Tibial artery (tissue), 4 donors: ENCODE results near the gene C14orf180.

Experiments
- DNase-seq, 2 donors: peaks; one replicate each; pipeline ENCODE4 v3.0.0-alpha.2; 2019
- H3K27ac ChIP-seq, 2 donors: fragments of 200-600 bp; sonication (generic) in 1 of 2; 1 replicate in 1 of 2; 2 replicates in 1 of 2; pipeline ENCODE4 v1.5.1; 2018 to 2019; ENCODE audit warnings: mild to moderate bottlenecking in 1 of 2
- H3K27me3 ChIP-seq, 2 donors: fragments of 200-600 bp; sonication (generic) in 1 of 2; one replicate each; pipeline versions ENCODE4 v1.5.1 to v1.6.0; 2016 to 2019
- H3K36me3 ChIP-seq, 3 donors: fragments of 200-600 bp; sonication (generic) in 2 of 3; one replicate each; pipeline ENCODE4 v1.5.1; 2016 to 2019; ENCODE audit warnings: mild to moderate bottlenecking in 2 of 3
- H3K4me1 ChIP-seq, 4 donors: fragments of 200-600 bp; sonication (generic) in 2 of 4; 1 replicate in 3 of 4; 2 replicates in 1 of 4; pipeline ENCODE4 v1.5.1; 2016 to 2019
- H3K4me3 ChIP-seq, 2 donors: fragments of 200-600 bp; sonication (generic) in 1 of 2; 1 replicate in 1 of 2; 2 replicates in 1 of 2; pipeline ENCODE4 v1.5.1; 2018 to 2019; ENCODE audit warnings: mild to moderate bottlenecking in 2 of 2
- H3K9me3 ChIP-seq, 3 donors: fragments of 200-600 bp; sonication (generic) in 1 of 3; one replicate each; pipeline ENCODE4 v1.5.1; 2016 to 2019
- intact Hi-C: fragments of 100-400 bp; cut with DNase I; formaldehyde crosslinking; loops from one replicate; pipeline ENCODE4 v1.15.0; 2023; ENCODE audit warnings: low total_unique reads
- TF ChIP-seq, protein P1 (sequence below), 2 experiments: fragments of 200-600 bp in 1 of 2; fragments of 450-650 bp in 1 of 2; IDR thresholded peaks; one replicate each; pipeline ENCODE4 v1.5.1; 2017 to 2019; ENCODE audit warnings: antibody characterized with exemption in 2 of 2, mild to moderate bottlenecking in 1 of 2, moderate library complexity in 1 of 2

C14orf180 gene

GRCh38 chr14:104592785-104593184, 13.2 kb downstream of the C14orf180 start:
- H3K27me3 ChIP-seq, result peaks cover 0 to 48% of the 10 kb centered on the region in 2 donors
- no peak overlapping the region for H3K4me3 ChIP-seq
- intact Hi-C loops, result no loop called here
- TF ChIP-seq, protein P1, sequence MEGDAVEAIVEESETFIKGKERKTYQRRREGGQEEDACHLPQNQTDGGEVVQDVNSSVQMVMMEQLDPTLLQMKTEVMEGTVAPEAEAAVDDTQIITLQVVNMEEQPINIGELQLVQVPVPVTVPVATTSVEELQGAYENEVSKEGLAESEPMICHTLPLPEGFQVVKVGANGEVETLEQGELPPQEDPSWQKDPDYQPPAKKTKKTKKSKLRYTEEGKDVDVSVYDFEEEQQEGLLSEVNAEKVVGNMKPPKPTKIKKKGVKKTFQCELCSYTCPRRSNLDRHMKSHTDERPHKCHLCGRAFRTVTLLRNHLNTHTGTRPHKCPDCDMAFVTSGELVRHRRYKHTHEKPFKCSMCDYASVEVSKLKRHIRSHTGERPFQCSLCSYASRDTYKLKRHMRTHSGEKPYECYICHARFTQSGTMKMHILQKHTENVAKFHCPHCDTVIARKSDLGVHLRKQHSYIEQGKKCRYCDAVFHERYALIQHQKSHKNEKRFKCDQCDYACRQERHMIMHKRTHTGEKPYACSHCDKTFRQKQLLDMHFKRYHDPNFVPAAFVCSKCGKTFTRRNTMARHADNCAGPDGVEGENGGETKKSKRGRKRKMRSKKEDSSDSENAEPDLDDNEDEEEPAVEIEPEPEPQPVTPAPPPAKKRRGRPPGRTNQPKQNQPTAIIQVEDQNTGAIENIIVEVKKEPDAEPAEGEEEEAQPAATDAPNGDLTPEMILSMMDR (IDR thresholded peaks at IDR 0.05), result no peak
- no peaks in the 10 kb centered on the region for H3K9me3 ChIP-seq
- H3K27ac ChIP-seq, result no peak overlapping the region
- H3K36me3 ChIP-seq, result no peaks in the 10 kb centered on the region
- H3K4me1 ChIP-seq, result no peaks in the 10 kb centered on the region
- DNase-seq, result no peak

DNA sequence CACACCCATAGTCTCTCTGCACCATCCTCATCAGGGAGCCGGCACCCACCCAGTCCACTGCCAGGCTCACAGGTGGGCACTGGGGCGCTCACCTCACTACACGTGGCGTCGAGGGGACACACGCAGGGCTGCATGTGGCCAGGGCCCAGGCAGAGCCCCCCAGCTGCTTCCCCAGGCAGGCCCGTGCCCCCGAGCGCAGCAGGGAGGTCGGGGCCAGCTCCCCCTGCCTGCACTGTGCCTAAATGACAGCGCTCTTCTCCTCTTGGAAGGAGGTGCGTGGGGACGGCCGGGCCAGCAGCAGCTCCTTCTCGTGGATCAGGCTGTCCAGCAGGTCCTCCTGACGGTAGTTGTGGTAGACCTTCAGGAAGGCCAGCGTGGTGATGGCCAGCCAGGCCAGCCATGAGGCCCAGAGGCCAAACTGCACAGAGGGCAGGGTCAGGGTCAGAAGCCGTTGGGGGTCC, 13.7 kb downstream of the C14orf180 start:
- TF ChIP-seq, protein P1 (IDR thresholded peaks at IDR 0.05), result no peak
- Histone ChIP-seq H3K9me3 (no peaks in the 10 kb centered on the region), H3K4me3 (no peak overlapping the region), H3K27ac (no peak overlapping the region), H3K4me1 (no peaks in the 10 kb centered on the region), H3K36me3 (no peaks in the 10 kb centered on the region), H3K27me3 (peaks cover 0 to 53% of the 10 kb centered on the region in 2 donors)
- no peak for DNase-seq
- intact Hi-C loops, result no loop called here

DNA sequence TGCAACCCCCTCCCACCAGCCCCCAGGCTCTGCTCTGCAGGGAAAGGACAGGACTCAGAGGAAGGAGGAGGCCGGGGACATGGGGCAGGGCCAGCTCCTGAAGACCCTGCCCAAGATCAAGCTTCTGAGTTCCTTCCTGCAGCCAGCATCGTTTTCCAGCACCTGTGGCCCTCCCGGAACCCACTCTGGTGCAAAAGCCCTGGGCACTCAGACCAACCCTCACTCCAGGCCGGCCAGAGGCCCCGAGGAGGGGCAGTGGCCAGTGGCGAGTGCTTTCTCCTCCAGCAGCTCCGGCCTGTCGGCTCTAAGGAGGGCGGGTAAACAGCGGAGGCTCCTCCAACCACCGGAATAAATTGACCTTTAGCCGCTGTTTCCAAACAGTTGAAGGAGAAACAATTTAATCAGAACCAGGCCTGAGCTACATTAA, 14.2 kb downstream of the C14orf180 start:
- Histone ChIP-seq H3K27ac (no peak overlapping the region), H3K4me1 (no peaks in the 10 kb centered on the region), H3K27me3 (peaks cover 0 to 57% of the 10 kb centered on the region in 2 donors), H3K4me3 (no peak overlapping the region), H3K9me3 (no peaks in the 10 kb centered on the region), H3K36me3 (no peaks in the 10 kb centered on the region)
- TF ChIP-seq, protein P1 (IDR thresholded peaks at IDR 0.05), result no peak
- DNase-seq, result no peak
- intact Hi-C loops, result no loop called here

- Histone ChIP-seq H3K4me3 (no peak overlapping the region), H3K27me3 (peaks cover 0 to 64% of the 10 kb centered on the region in 2 donors), H3K4me1 (no peaks in the 10 kb centered on the region), H3K36me3 (no peaks in the 10 kb centered on the region), H3K27ac (no peak overlapping the region), H3K9me3 (no peaks in the 10 kb centered on the region)
- TF ChIP-seq, protein P1 (IDR thresholded peaks at IDR 0.05), result no peak
- no peak for DNase-seq
- intact Hi-C loops, result no loop called here
Measured at GRCh38 chr14:104594310-104595046, 14.9 kb downstream of the C14orf180 start.

DNA sequence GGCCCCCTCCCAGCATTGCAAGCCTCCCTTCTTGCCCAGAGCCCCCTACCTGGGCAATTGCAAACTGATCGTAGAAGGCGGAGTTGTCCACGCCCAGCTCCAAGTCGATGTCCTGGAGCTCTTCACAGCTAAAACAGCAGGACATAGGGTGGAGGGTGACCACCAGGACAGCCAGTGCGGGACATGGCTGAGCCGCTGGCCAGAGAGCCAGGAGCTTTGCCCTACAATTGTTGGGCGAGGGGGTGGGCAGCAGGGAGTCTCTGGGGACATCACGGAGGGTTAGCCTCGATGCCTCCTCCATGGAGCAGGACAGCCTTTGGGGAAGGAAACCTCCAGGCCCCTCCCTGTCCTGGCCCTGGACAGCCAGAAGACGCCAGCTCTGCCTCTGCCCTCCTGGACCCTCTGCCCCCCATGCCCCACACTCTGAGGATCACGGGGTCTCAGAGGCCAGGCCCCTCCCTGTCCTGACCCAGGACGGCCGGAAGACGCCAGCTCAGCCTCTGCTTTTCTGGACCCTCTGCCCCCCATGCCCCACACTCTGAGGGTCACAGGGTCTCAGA, 15.6 kb downstream of the C14orf180 start:
- Histone ChIP-seq H3K4me1 (no peaks in the 10 kb centered on the region), H3K36me3 (no peaks in the 10 kb centered on the region), H3K9me3 (no peaks in the 10 kb centered on the region), H3K4me3 (no peak overlapping the region), H3K27ac (no peak overlapping the region), H3K27me3 (peaks cover 0 to 71% of the 10 kb centered on the region in 2 donors)
- no peak for DNase-seq
- intact Hi-C loops, result no loop called here
- TF ChIP-seq, protein P1 (IDR thresholded peaks at IDR 0.05), result no peak
